GM12878 (cell line): ENCODE measurements around the gene TXNDC12. TPM values are rescaled to one million over a fixed set of nuclear protein-coding genes. Genes with fewer than 3 reads are reported as not detected.

Source experiments
- IRF4 ChIP-seq: IDR thresholded peaks from 2 replicates; pipeline ENCODE4 v1.6.1; 2011; ENCODE audit warnings: low read depth, low read length
- NR2F1 ChIP-seq: fragments of 450-650 bp; conservative IDR thresholded peaks from 2 replicates; pipeline ENCODE4 v1.6.1; 2017; ENCODE audit warnings: mild to moderate bottlenecking
- ZBTB4 ChIP-seq: fragments of 450-650 bp; formaldehyde crosslinking; IDR thresholded peaks from 2 replicates; pipeline ENCODE4 v1.4.0; 2022; ENCODE audit warnings: mild to moderate bottlenecking, moderate library complexity
- polyA plus RNA-seq, 11 experiments: library from polyadenylated mRNA; depleted of rRNA in 4 of 11; unstranded in 6 of 11; stranded (reverse) in 5 of 11; fragments of >200 nt; fragmentation: Nextera tagmentation in 4 of 11; fragmentation: Illumina TruSeq in 1 of 11; extraction: Ambion mirVana in 4 of 11; extraction: Trizol in 1 of 11; gene quantifications; 1 replicate in 1 of 11; 2 replicates in 10 of 11; pipeline versions ENCODE4 v1.2.1 to v1.2.3, GENCODE V29; 2011 to 2016; ENCODE audit warnings: inconsistent platforms in 2 of 11, missing spikeins in 2 of 11, low read depth in 1 of 11
- total RNA-seq, 4 experiments: library from RNA; depleted of rRNA in 3 of 4; stranded (reverse); fragments of >200 nt in 3 of 4; fragmentation: Illumina TruSeq in 1 of 4; extraction: Trizol in 1 of 4; gene quantifications; 2 replicates each; pipeline versions ENCODE4 v1.2.1 to v1.2.3, GENCODE V29; 2013 to 2021
- TF ChIP-seq, protein P1 (sequence below): fragments of 450-650 bp; formaldehyde crosslinking; IDR thresholded peaks from 2 replicates; pipeline ENCODE4 v1.4.0; 2020; ENCODE audit warnings: mild to moderate bottlenecking, moderate library complexity

TXNDC12 gene
- total and polyA plus RNA-seq, 10 of the 15 experiments (the other 5 are each of a cell fraction or from before 2014, with no cell fraction given) = 6.7 to 41.7 (median 17.7) TPM

- no peak for TF ChIP-seq ZBTB4
- no peak for TF ChIP-seq IRF4
- TF ChIP-seq, protein P1, sequence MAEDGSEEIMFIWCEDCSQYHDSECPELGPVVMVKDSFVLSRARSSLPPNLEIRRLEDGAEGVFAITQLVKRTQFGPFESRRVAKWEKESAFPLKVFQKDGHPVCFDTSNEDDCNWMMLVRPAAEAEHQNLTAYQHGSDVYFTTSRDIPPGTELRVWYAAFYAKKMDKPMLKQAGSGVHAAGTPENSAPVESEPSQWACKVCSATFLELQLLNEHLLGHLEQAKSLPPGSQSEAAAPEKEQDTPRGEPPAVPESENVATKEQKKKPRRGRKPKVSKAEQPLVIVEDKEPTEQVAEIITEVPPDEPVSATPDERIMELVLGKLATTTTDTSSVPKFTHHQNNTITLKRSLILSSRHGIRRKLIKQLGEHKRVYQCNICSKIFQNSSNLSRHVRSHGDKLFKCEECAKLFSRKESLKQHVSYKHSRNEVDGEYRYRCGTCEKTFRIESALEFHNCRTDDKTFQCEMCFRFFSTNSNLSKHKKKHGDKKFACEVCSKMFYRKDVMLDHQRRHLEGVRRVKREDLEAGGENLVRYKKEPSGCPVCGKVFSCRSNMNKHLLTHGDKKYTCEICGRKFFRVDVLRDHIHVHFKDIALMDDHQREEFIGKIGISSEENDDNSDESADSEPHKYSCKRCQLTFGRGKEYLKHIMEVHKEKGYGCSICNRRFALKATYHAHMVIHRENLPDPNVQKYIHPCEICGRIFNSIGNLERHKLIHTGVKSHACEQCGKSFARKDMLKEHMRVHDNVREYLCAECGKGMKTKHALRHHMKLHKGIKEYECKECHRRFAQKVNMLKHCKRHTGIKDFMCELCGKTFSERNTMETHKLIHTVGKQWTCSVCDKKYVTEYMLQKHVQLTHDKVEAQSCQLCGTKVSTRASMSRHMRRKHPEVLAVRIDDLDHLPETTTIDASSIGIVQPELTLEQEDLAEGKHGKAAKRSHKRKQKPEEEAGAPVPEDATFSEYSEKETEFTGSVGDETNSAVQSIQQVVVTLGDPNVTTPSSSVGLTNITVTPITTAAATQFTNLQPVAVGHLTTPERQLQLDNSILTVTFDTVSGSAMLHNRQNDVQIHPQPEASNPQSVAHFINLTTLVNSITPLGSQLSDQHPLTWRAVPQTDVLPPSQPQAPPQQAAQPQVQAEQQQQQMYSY (CRISPR knock-in tag) = no peak
- no peak for TF ChIP-seq NR2F1
Observed at GRCh38 chr1:52008071-52008809, 46.8 kb downstream of the TXNDC12 start (continued).
